ENCODE results near the gene PTPN5.
"Not testable (repeated sequence)": the region's sequence is repeated elsewhere in the genome, so short reads cannot be mapped to it uniquely, and the experiment has no call there.

The PTPN5 gene

DNA sequence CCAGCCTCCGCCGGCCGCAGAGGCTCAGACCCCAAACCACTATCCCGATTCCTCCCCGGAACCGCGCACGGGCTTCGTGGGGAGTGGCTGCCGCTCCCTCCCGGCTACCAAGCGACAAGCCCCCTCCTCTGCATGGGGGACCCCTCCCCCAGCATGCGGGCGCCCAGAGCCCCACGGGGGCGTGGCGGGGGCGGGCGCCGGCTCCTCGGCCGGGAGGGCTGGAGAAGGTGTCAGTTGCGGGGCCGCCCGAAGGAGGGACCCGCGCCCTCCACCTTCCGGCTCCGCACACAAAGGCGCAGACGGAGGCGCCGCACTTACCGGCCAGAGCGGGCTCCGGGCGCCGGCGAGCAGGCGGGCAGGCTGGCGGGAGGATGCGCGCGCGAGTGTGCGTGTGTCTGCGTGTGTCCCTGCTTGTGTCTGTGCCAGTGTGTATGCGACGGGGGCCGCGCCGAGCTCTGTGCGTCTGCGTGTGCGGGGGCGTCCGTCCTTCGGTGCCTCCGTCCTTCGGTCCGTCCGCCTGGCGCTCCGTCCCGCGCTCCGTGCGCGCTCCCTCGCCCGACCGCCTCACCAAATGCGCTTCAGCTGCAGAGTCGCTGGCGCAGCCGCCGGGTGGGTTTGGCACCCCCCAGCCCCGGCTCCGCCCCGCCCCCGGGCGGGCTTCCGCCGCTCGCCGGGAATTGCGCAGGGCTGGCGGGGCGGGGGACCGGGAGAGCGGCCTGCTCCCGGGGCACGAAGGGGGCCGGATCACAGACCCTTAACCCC, at the start of gene PTPN5:
Gene PTPN5 (minus strand): TSS at position 592 of the 762 bp plus-strand sequence. CDS start 19,840 bp downstream, outside the sequence.
- FAIRE-seq: no peak

DNA sequence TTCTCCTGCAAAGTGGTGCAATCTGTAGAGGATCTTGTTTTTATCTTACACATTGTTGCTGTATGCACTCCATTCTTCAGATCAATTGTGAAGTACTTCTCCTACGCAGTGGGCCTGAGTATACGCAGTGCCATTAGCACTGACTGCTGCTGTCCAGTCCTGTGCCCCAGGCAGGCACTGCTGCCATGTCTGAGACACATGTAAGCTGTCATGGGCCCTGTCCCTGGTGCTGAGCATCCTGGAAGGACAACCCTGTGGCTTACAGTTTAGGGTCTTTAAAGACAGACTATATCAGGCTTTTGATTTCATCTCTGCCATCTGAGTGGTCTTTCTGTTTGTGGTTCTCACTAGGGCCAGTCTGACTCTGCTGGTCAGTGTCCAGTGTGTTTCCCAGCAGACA, 44.8 kb upstream of the PTPN5 start:
- no peak for FAIRE-seq

DNA sequence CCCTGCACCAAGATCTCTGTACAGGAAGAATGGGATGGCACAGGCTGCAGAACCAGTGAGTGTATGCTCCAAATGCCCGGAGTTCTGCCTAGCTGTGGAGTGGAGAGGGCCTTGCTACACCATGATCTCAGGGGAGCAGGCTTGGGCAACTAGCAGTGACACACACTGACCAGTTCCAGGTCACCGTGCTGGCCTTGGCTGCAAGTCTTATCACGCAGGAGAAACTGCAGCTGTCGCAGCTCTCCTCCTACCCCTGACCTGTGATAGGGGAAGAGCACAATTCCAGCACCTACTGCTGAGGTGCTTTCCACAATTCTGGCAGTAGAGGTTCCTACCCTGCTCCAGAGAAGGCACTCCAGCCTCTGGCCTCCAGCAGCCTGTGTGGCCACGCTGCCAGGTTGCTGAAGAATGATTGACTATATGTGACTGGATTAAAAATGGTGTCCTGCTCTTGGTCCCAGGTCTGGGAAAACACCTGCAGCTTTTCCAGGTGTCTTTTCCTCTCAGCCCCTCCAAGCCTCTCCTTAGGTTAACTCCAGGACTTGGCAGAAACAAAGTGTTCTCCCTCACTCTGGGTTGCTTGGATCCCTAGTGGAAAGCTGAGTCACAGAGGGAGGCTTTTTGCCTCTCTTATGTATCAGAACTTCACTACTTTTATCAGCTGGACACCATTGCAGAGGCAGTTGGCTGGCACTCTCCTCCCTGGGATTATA, 43.3 kb upstream of the PTPN5 start:
- no peak for FAIRE-seq

DNA sequence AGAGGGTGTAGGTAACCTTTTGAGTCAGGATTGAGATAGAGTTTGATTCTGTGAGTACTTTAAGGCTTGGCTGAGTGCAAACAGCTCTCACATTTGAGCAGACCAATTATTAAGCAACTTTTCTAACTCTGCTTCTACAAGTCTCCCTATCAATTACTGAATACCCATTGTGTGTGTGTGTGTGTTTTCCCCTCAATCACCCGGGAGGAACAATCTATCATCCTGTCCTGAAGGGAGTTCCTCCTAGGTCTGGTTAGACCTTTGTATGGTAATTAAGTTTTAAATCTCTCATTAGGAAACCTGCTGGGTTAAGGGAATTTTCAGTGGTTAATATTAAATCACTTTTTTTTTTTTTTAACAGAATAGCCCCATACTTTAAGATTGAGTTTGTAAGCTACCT, 28.6 kb upstream of the PTPN5 start:
- FAIRE-seq: not testable (repeated sequence)

DNA sequence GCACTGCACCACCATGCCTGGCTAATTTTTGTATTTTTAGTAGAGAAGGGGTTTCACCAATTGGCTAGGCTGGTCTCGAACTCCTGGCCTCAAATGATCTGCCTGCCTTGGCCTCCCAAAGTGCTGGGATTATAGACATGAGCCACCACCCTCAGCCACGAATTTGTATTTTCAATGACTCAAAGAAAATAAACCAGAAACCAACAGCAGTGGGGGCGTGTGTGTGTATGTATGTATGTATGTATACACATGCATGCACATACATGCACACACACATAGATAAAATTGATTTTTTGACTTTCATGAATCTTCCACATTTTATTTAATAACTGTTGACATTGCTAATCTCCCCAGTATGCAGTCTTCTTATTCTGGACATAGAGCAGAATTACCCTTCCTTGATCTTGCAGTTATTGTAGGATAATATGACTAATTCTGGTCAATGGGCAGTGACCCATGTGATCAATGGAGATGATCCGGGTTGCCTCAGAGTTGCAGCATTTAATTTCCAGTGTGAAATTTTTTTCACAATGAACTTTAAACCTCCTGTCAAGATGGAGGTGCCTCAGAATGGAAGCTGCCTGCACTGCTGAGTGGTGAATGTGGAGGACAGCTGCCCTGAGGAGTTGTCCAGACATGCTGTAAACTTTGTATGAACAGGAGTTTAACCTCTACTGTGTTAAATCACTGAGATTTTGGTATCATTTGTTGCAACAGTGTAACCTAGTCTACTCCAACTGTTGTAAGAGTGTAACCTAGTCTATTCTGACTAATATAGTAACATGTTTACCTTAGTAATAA, 12.8 kb upstream of the PTPN5 start:
- FAIRE-seq: no peak

DNA sequence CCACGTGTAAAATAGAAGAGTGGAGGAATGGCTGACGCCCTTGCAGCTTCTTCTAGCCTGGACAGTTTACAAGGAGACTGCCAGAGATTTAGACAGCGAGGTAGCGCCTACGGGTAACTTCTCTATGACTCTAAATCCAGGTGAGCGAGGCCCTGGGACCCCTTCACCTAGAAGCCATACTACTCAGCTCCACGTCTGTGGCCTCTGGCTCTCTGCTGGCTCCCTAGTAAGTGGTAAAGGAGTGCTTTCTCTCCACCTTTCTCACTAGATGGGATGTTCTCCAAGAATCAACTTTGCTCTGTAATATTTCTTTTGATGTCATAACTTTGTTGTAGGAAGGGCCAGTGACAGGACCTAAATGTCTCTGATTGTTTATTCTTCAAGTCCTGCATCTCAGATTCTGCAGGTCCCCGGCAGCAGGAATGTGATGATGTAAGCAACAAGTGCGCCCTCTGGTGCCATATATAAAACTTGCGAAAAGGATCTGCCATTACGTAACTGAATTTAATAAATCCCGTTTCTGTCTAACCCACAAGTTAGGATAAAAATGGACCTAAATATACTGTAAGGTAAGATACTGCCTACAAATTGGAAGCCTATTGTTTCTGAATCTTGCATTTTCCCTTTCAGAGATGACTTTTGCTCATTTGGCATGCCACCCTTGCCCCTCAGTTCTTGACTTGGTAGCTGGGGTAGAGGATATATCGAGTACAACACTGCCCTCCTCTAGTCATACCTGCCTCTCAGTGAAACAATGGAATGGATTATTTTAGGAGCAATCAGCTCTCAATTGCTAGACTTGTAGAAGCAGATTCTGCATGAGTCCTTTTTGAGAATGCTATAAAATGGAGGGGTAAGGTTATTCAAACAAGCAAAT, 11.0 kb upstream of the PTPN5 start:
- no peak for FAIRE-seq

DNA sequence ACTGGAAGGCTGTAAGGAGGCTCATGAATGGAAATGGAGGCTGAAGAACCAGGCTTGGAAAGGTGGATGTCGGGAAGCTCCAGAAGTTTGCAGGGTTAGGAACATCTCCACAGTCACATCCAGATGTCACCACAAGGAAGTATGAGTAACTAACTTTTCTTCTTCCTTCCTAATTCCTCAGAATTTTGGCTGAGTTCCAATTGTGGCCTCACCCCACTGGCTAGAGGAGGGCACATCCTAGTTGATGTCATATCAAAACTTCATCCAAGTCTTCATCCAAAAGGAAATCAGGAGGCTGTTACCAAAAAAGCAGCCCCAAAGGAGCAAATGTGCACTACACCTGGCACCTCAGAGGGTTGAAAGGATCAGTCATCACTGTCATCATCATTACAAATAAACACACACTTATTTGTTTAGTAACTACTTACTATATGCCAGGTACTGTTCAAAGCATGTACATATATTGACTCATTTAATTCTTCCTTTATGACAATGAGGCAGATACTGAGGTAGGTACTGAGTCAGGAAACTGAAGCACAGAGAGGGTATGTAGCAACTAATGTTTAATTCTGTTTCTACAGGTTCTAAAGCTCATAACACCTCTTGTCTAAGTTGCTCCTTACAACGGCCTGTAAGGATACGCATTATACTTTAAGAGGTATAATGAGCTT, 7.3 kb upstream of the PTPN5 start:
- no peak for FAIRE-seq

DNA sequence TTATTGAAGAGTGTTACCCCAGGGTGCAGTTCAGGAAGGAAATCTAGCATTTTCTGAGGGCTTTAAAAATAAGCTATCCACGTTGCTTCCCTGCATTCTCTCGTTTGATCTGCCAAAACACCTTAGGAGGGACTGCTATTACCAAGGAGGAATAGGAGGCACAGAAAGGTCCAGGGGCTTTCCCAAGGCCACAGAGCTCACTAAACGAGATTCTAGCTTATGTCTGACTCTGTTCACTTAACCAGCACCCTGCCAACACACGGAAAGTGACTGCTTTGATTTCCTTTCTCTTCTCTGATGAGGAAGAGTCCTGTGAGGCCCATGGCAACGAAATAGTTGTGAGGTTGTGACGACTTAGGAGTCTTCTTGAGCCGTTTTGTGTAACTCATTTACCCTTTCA, 3.4 kb upstream of the PTPN5 start:
- no peak for FAIRE-seq

DNA sequence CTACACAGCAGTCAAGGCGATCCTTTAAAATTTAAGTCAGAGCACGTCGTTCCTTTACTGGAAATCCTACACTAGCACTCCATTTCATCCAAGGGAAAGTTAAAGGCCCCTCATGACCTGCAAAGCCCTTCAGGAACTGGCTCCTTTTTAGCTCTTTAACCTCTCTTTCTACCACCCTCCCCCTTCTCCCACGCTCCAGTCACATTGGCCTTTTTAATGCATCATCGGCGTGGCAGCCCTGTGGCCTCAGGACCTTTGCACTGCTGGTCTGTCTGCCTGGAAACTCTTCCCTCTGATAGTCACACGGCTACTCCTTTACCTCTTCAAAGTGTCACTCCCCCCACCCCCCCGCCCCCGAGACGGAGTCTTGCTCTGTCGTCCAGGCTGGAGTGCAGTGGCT, 1.2 kb upstream of the PTPN5 start:
- FAIRE-seq: no peak

DNA sequence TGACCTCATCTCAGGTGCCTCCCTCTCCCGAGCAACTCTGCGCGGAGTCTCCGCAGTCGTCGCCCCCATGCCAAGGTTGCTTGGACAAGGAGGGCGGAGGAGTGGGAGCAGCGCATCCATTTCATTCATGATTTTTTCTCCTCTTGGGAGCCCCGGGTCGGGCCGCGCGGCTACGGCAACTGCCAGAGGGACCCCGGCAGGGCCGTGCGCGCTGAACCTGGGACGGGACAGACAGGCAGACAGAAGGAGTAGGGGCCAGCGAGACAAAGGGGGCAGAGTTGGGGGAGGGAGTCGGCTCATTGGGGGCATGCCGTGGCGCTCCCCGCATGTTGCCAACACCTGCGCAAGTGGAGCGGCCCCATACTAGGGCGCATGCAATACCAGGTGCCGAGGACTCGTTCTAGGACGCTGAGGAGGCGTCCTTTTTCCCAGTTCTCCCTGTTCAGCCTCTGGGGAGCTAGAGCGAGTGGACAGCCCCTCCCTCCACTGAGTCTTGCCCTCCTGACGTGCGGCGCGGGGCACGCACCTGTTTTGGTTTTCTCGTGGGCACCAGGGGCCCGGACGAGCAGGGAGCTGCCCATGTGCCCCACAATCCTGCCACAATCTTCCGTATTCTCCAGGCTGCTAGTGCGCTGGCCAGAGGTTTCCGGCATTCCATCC, 501 bp upstream of the PTPN5 start:
- FAIRE-seq: no peak

DNA sequence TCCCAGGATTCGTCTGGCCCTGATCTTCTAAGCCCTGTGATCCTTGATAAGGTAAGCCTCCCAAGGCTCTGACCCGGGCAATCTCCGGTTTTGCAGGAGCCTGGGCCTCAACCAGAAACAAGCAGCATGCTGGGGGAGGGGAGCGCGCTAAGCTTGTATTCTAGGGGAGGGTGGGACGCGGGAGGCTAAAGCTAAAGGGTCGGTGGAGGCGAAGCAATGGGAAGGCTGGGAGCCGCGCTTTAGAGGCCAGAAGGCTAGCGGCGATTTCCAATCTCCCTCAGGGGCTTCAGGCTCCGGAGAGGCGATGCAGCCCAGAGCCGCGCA, 753 bp downstream of the PTPN5 start:
- FAIRE-seq: no peak

DNA sequence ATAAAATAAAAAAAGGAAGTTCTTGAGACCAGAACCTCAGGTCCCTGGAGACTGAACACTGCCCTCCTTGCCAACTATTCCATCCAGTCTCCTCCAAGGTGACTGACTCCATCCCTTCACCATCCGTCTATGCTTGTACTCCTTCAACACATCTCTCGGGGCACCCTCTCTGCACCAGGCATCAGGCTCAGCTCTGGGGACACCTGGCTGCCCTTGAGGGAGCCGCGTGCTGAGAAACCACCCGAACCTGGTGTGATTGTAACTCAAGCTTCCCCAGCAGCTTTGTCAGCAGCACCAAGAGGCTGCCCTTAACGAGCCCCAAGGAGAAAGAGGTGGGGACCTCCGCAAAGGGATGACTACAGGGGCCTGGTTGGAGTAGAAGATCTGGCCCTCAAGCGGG, 1.7 kb downstream of the PTPN5 start:
- no peak for FAIRE-seq

DNA sequence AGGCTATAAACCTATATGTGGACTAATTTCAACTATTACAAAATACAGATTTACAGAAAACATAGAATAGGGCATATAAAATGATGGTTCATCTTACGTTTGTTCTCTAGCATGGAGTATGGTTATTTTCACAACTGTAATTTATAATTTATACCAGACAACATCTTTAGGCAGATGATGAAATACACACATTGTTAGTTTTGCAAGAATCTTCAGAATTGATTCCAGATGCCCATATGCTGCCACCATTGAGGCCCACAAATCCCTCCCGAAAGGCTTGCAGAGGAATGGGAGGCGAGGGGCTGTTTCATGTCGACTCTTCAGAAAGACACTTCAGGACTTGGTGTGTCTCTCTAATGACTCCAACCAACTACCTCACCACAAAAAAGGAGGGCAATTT, 6.2 kb downstream of the PTPN5 start:
- no peak for FAIRE-seq

DNA sequence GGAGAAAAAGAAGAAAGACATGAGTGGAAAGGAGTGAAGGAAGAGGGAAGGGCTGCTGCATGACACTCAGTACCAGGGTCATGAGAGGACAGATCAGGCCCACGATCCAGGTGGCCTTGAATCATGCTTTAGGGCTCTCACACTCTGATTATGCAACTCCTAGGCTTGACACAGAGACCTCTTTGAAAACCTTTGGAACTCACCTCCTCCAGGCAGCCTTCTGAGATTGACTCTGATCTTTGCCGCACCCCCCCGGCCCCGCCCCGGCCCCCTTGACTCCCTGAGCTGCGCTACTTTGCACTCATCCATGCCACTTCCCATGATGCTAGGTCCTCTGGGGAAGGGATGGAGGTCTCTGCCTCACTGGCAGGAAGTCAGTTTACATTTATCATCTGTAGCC, 10.7 kb downstream of the PTPN5 start:
- no peak for FAIRE-seq

DNA sequence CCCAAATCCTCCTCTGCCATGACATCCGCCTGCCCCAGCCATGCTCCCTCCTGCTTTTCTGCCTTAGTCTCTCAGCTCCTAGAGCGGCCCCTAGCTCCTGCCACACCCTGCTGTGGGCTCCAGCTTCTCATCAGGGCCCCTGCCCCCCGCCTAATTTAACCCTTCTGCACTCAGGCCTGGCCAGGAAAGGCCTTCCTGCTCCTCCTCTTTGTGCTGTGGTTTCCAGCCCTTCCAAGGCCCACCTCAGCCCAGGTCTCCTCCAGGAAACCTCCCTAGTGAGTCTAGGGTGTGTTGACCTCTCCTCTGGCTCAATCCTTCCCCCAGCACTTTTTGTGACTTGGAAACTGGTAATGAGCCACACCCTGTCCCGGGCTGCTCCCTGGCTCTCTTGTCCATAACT, 11.3 kb downstream of the PTPN5 start:
- FAIRE-seq: no peak

DNA sequence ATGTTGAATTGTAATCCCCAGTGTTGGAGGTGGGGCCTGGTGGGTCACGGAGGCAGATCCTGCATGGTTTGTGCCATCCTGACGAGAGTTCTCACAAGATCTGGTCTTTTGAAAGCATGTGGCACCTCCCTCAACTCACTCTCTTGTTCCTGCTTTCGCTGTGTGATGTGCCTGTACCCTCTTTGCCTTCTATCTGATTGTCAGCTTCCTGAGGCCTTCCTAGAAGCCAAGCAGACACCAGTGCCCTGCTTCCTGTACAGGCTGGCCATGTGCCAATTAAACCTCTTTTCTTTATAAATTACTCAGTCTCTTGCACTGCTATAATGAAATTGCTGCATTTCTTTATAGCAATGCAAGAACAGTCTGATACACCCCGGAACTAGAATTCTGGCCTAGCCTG, 13.1 kb downstream of the PTPN5 start:
- FAIRE-seq: no peak

DNA sequence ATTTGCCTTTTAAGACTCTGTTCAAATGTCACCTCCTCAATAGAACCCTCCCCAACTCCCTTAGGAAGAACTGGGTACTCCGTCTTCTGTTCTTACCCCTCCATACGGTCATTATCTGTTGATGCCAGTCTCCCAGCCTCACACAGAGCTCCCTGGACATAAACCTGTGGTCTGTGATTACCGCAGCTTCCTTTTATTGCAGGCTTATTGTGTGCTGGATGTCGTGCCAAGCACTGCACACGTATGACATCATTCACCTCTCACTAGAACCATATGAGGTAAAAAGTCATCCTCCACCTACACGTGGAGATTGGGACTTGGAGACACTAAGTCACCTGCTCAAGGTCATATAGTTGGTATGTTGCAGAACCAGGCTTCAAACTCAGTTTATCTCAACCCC, 15.3 kb downstream of the PTPN5 start:
- FAIRE-seq: no peak

DNA sequence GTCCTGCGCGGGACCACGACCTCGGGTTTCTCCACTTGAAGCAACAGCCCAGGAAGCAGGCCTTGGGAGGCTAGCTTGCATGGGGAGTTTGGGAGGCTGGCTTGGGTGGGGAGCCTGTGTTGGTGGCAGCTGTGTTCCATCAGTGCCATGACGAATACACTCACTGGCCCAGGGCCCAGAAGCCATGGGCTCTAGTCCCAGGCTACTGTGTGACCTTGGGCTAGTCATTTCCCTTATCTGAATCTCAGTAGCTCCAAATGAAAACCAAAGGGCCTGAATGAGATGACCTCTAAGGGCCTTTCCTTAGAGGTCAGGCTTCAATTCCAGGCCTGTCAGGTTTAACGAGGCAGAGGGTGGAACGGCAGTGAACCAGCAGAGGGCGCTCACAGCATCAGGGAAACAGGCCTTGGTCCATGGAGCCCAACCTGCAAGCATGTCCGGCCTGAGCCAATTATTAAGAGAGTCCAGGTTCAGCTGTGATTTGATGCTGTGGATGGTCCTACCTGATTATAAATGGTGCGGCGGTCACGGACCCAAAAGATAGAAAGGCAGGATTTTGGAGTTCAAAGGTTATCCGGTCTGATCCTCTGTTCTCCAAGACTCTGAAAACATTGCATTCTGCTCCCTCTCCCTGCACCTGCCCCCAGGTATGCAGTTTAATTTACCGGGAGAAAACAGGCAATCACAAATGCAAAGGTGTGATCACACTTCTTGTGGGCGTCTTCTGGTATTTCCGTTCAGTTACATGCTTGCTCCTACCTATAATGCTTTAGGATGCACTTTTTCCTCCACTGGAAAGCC, 15.9 kb downstream of the PTPN5 start:
- no peak for FAIRE-seq

DNA sequence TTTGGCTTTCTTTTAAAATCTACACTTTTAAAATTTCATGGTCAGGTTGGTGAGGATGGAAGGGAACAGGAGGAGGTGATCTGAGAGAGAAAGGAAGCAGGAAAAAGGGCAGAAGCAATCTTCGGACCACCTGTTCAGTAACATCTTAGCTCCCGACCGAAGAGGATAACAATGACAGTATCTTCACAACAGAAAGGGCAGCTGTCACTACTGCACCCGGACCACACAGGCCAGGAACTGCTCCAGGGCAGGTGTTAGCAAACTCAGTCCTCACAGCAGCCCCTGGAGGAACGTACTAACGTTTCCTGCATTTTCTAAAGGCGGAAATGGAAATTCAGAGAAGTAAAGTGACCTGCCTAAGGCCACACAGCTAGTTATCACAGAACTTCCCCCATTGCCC, 16.8 kb downstream of the PTPN5 start:
- no peak for FAIRE-seq

DNA sequence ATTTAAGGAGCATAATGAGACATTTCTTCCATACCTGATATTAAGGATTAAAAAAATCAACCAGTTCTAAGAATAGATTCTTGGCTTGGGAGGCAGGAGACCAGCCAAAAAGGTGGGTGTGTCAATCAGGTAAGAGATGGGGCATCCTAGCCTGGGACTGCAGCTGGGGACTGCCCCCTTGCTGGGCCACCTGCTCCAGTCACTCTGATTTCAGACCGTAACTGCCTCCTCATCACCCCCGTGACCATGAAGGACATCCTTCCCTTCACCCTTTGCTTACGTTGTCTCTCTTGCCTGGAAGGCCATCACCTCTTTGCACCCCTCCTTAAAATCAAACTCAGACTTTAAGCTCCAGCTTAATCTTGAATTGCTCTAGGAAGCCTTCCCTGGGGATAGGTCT, 17.9 kb downstream of the PTPN5 start:
- FAIRE-seq: no peak

DNA sequence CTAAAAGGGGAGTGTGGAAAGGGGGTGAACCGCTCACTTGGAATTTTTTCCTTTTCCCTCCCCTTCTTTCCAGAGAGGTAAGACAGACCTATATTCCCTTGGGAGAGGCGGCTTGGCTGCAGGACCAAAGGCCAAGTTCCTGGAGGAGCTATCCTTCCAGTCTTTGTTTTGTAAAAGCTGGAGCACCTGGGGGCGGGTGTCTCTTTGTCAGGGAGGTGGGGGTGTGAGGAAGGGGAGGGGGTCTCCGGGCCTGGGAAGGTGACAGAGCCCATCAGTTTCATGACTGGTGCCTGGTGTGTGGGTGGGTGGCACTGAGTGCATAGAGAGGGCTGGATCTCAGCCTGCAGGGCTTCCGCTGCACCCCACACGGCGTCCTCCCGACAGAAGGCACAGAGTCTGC, 18.5 kb downstream of the PTPN5 start:
- no peak for FAIRE-seq
